ENCODE data around the gene TYMP. TPM values are rescaled to one million over a fixed set of nuclear protein-coding genes. Genes with fewer than 3 reads are reported as not detected.

TYMP gene
- total and polyA plus RNA-seq, 4 donors = 6.3 to 22.1 (median 14.6) TPM

- 81% methylated on average over 7 of the region's 11 CpGs for WGBS (ENCODE audit: insufficient coverage)
- peaks cover 22% of the 10 kb centered on the region for H3K4me1 ChIP-seq (ENCODE audit: control insufficient read depth, insufficient read depth, low read length)
- H3K27ac ChIP-seq (ENCODE audit: low read depth, low read length) = no peak overlapping the region
- H3K9me3 ChIP-seq (ENCODE audit: control insufficient read depth, insufficient read depth, low read length) = no peaks in the 10 kb centered on the region
- DNase-seq (ENCODE audit: low read depth in 4 of 6, low spot score in 6 of 6) = no peak
- no peak overlapping the region for H3K4me3 ChIP-seq (ENCODE audit: low read depth, low read length)
- H3K36me3 ChIP-seq (ENCODE audit: control insufficient read depth, insufficient read depth, low read length) = no peaks in the 10 kb centered on the region
- H3K27me3 ChIP-seq (ENCODE audit: control insufficient read depth, insufficient read depth, low read length) = peaks cover 44% of the 10 kb centered on the region
These were observed 50.1 kb downstream of the TYMP start for GRCh38 chr22:50479721-50480120.

GRCh38 chr22:50477923-50478322 is 51.9 kb downstream of the TYMP start:
- H3K4me1 ChIP-seq (ENCODE audit: control insufficient read depth, insufficient read depth, low read length) = peaks cover 31% of the 10 kb centered on the region
- H3K4me3 ChIP-seq (ENCODE audit: low read depth, low read length) = no peak overlapping the region
- H3K27me3 ChIP-seq (ENCODE audit: control insufficient read depth, insufficient read depth, low read length) = peaks cover 40% of the 10 kb centered on the region
- no peak overlapping the region for H3K27ac ChIP-seq (ENCODE audit: low read depth, low read length)
- H3K36me3 ChIP-seq (ENCODE audit: control insufficient read depth, insufficient read depth, low read length) = peaks cover 3% of the 10 kb centered on the region
- H3K9me3 ChIP-seq (ENCODE audit: control insufficient read depth, insufficient read depth, low read length) = no peaks in the 10 kb centered on the region
- no peak for DNase-seq (ENCODE audit: low read depth in 4 of 6, low spot score in 6 of 6)
- 86% methylated on average over 8 of the region's 12 CpGs for WGBS (ENCODE audit: insufficient coverage)

GRCh38 chr22:50476868-50477267 is 52.9 kb downstream of the TYMP start:
- Histone ChIP-seq H3K27me3 (ENCODE audit: control insufficient read depth, insufficient read depth, low read length) (peaks cover 30% of the 10 kb centered on the region), H3K9me3 (ENCODE audit: control insufficient read depth, insufficient read depth, low read length) (no peaks in the 10 kb centered on the region), H3K27ac (ENCODE audit: low read depth, low read length) (no peak overlapping the region), H3K36me3 (ENCODE audit: control insufficient read depth, insufficient read depth, low read length) (peaks cover 14% of the 10 kb centered on the region), H3K4me3 (ENCODE audit: low read depth, low read length) (no peak overlapping the region), H3K4me1 (ENCODE audit: control insufficient read depth, insufficient read depth, low read length) (peaks cover 33% of the 10 kb centered on the region)
- 70% methylated on average over 7 of the region's 7 CpGs for WGBS (ENCODE audit: insufficient coverage)
- DNase-seq (ENCODE audit: low read depth in 4 of 6, low spot score in 6 of 6) = no peak

Other genes with a start within 250 kb of the TYMP start
- 10 to 100 TPM; 41.1 to 65.5 TPM for gene PLXNB2, start 222.4 kb downstream of the TYMP start, total RNA-seq
- gene PLXNB2, start 222.4 kb downstream of the TYMP start, polyA plus RNA-seq (ENCODE audit: insufficient read length in 2 of 2) = 10 to 100 TPM; 96.6 to 97.3 TPM
- gene DENND6B, start 203.0 kb downstream of the TYMP start, total RNA-seq = 10 to 100 TPM in 1 of 2 donors, 1 to 10 TPM in 1; 9.1 to 12.7 TPM
- gene DENND6B, start 203.0 kb downstream of the TYMP start, polyA plus RNA-seq (ENCODE audit: insufficient read length in 2 of 2) = 10 to 100 TPM; 41.3 to 45.7 TPM
- 10 to 100 TPM; 42.9 to 63.4 TPM for gene PPP6R2, start 186.7 kb downstream of the TYMP start, total RNA-seq
- gene PPP6R2, start 186.7 kb downstream of the TYMP start, polyA plus RNA-seq (ENCODE audit: insufficient read length in 2 of 2) = 10 to 100 TPM; 71.5 to 84.9 TPM
- gene SBF1, start 55.0 kb downstream of the TYMP start, total RNA-seq = 10 to 100 TPM; 51.0 to 64.3 TPM
- 100 to 1,000 TPM; 116 to 118 TPM for gene SBF1, start 55.0 kb downstream of the TYMP start, polyA plus RNA-seq (ENCODE audit: insufficient read length in 2 of 2)
- gene ADM2, start 48.5 kb downstream of the TYMP start, total RNA-seq = under 1 TPM; 0.06 to 0.10 TPM
- gene ADM2, start 48.5 kb downstream of the TYMP start, polyA plus RNA-seq (ENCODE audit: insufficient read length in 2 of 2) = under 1 TPM; 0.11 to 0.15 TPM
- not detected for gene MIOX, start 43.2 kb downstream of the TYMP start, total RNA-seq
- gene MIOX, start 43.2 kb downstream of the TYMP start, polyA plus RNA-seq (ENCODE audit: insufficient read length in 2 of 2) = under 1 TPM in 1 of 2 donors, not detected in 1; 0.18 TPM
- 10 to 100 TPM; 16.0 to 42.8 TPM for gene LMF2, start 22.3 kb downstream of the TYMP start, total RNA-seq
- 10 to 100 TPM; 58.0 to 69.6 TPM for gene LMF2, start 22.3 kb downstream of the TYMP start, polyA plus RNA-seq (ENCODE audit: insufficient read length in 2 of 2)
- 10 to 100 TPM; 32.8 to 58.6 TPM for gene NCAPH2, start 21.8 kb downstream of the TYMP start, total RNA-seq
- 10 to 100 TPM; 77.1 to 86.9 TPM for gene NCAPH2, start 21.8 kb downstream of the TYMP start, polyA plus RNA-seq (ENCODE audit: insufficient read length in 2 of 2)
- gene SCO2, start 4.4 kb downstream of the TYMP start, total RNA-seq = 1 to 10 TPM in 1 of 2 donors, under 1 TPM in 1; 0.40 to 1.9 TPM
- 1 to 10 TPM; 6.0 to 7.3 TPM for gene SCO2, start 4.4 kb downstream of the TYMP start, polyA plus RNA-seq (ENCODE audit: insufficient read length in 2 of 2)
- under 1 TPM in 1 of 2 donors, not detected in 1; 0.06 TPM for gene KLHDC7B, start 15.9 kb upstream of the TYMP start, total RNA-seq
- gene KLHDC7B, start 15.9 kb upstream of the TYMP start, polyA plus RNA-seq (ENCODE audit: insufficient read length in 2 of 2) = under 1 TPM in 1 of 2 donors, not detected in 1; 0.22 TPM
- gene SYCE3, start 32.9 kb upstream of the TYMP start, total RNA-seq = under 1 TPM in 1 of 2 donors, not detected in 1; 0.66 TPM
- not detected for gene SYCE3, start 32.9 kb upstream of the TYMP start, polyA plus RNA-seq (ENCODE audit: insufficient read length in 2 of 2)
- gene CPT1B, start 48.4 kb upstream of the TYMP start, total RNA-seq = 10 to 100 TPM in 1 of 2 donors, 1 to 10 TPM in 1; 8.2 to 11.1 TPM
- gene CPT1B, start 48.4 kb upstream of the TYMP start, polyA plus RNA-seq (ENCODE audit: insufficient read length in 2 of 2) = 10 to 100 TPM; 24.5 to 30.1 TPM
- gene CHKB, start 52.8 kb upstream of the TYMP start, total RNA-seq = 10 to 100 TPM; 28.8 to 88.3 TPM
- 10 to 100 TPM; 81.4 to 89.6 TPM for gene CHKB, start 52.8 kb upstream of the TYMP start, polyA plus RNA-seq (ENCODE audit: insufficient read length in 2 of 2)
- gene MAPK8IP2, start 70.8 kb upstream of the TYMP start, total RNA-seq = 10 to 100 TPM; 19.8 to 42.3 TPM
- gene MAPK8IP2, start 70.8 kb upstream of the TYMP start, polyA plus RNA-seq (ENCODE audit: insufficient read length in 2 of 2) = 100 to 1,000 TPM; 104 to 109 TPM
- gene ARSA, start 98.1 kb upstream of the TYMP start, total RNA-seq = 10 to 100 TPM in 1 of 2 donors, 1 to 10 TPM in 1; 9.8 to 25.0 TPM
- gene ARSA, start 98.1 kb upstream of the TYMP start, polyA plus RNA-seq (ENCODE audit: insufficient read length in 2 of 2) = 10 to 100 TPM; 39.8 to 47.1 TPM
- 1 to 10 TPM; 7.5 to 8.3 TPM for gene SHANK3, start 142.8 kb upstream of the TYMP start, total RNA-seq
- gene SHANK3, start 142.8 kb upstream of the TYMP start, polyA plus RNA-seq (ENCODE audit: insufficient read length in 2 of 2) = 10 to 100 TPM; 32.2 to 38.5 TPM
- under 1 TPM in 1 of 2 donors, not detected in 1; 0.17 TPM for gene ACR, start 208.2 kb upstream of the TYMP start, total RNA-seq
- under 1 TPM; 0.70 to 0.98 TPM for gene ACR, start 208.2 kb upstream of the TYMP start, polyA plus RNA-seq (ENCODE audit: insufficient read length in 2 of 2)

Data from spinal cord (tissue), 10 donors.